SK-N-SH treated with all-trans-retinoic acid at 6 μM for 48 hours (cell line): ENCODE data around the gene TOPBP1.

Experiments
- ATAC-seq: fragments of 200-7000 bp; cut with Tn5 transposase; 3 replicates; pipeline ENCODE4 v1.9.1; 2020; ENCODE audit warnings: mild to moderate bottlenecking, moderate library complexity
- ARNTL ChIP-seq: fragments of 450-650 bp; formaldehyde crosslinking; IDR thresholded peaks from 2 replicates; pipeline ENCODE4 v1.5.0; 2020; ENCODE audit warnings: low read depth, mild to moderate bottlenecking, moderate library complexity, borderline replicate concordance
- BACH2 ChIP-seq: fragments of 250-450 bp; sonication (Bioruptor Pico); IDR thresholded peaks from 2 replicates; pipeline ENCODE4 v1.9.0; 2021; ENCODE audit warnings: mild to moderate bottlenecking, borderline replicate concordance
- CREB5 ChIP-seq: fragments of 250-450 bp; sonication (Bioruptor Pico); IDR thresholded peaks from 2 replicates; pipeline ENCODE4 v1.5.1; 2020; ENCODE audit warnings: low read depth, mild to moderate bottlenecking, moderate library complexity
- CSDC2 ChIP-seq: fragments of 250-450 bp; sonication (Bioruptor Pico); IDR thresholded peaks from 2 replicates; pipeline ENCODE4 v1.5.0; 2020; ENCODE audit warnings: mild to moderate bottlenecking, moderate library complexity
- ESRRG ChIP-seq: fragments of 250-450 bp; sonication (Bioruptor Pico); IDR thresholded peaks from 2 replicates; pipeline ENCODE4 v1.6.1; 2021; ENCODE audit warnings: mild to moderate bottlenecking
- GLIS3 ChIP-seq: fragments of 250-450 bp; sonication (Bioruptor Pico); IDR thresholded peaks from 2 replicates; pipeline ENCODE4 v1.5.0; 2020; ENCODE audit warnings: mild to moderate bottlenecking, moderate library complexity
- ISL1 ChIP-seq: fragments of 250-450 bp; sonication (Bioruptor Pico); IDR thresholded peaks from 2 replicates; pipeline ENCODE4 v2.1.2; 2022; ENCODE audit warnings: mild to moderate bottlenecking, moderate library complexity
- PATZ1 ChIP-seq: fragments of 250-450 bp; sonication (Bioruptor Pico); IDR thresholded peaks from 2 replicates; pipeline ENCODE4 v1.8.0; 2020; ENCODE audit warnings: mild to moderate bottlenecking, moderate library complexity, borderline replicate concordance
- POU6F1 ChIP-seq: fragments of 250-450 bp; sonication (Bioruptor Pico); IDR thresholded peaks from 2 replicates; pipeline ENCODE4 v1.8.0; 2021; ENCODE audit warnings: low read depth, mild to moderate bottlenecking, moderate library complexity, borderline replicate concordance
- RARB ChIP-seq: fragments of 250-450 bp; sonication (Bioruptor Pico); IDR thresholded peaks from 2 replicates; pipeline ENCODE4 v1.8.0; 2021; ENCODE audit warnings: mild to moderate bottlenecking, moderate library complexity
- SNAI2 ChIP-seq: fragments of 250-450 bp; sonication (Bioruptor Pico); IDR thresholded peaks from 2 replicates; pipeline ENCODE4 v1.5.0; 2020; ENCODE audit warnings: mild to moderate bottlenecking, moderate library complexity
- TCF4 ChIP-seq: fragments of 250-450 bp; sonication (Bioruptor Pico); IDR thresholded peaks from 2 replicates; pipeline ENCODE4 v1.8.0; 2021; ENCODE audit warnings: mild to moderate bottlenecking, moderate library complexity, borderline replicate concordance
- TOX ChIP-seq: fragments of 250-450 bp; sonication (Bioruptor Pico); IDR thresholded peaks from 2 replicates; pipeline ENCODE4 v1.8.0; 2021; ENCODE audit warnings: mild to moderate bottlenecking, moderate library complexity, borderline replicate concordance
- TSHZ2 ChIP-seq: fragments of 250-450 bp; sonication (Bioruptor Pico); IDR thresholded peaks from 2 replicates; pipeline ENCODE4 v1.5.0; 2020; ENCODE audit warnings: mild to moderate bottlenecking, moderate library complexity
- ZC3H10 ChIP-seq: fragments of 250-450 bp; sonication (Bioruptor Pico); IDR thresholded peaks from 2 replicates; pipeline ENCODE4 v1.5.1; 2021; ENCODE audit warnings: mild to moderate bottlenecking, moderate library complexity
- ZFP3 ChIP-seq: fragments of 250-450 bp; sonication (Bioruptor Pico); IDR thresholded peaks from 2 replicates; pipeline ENCODE4 v1.5.0; 2020; ENCODE audit warnings: mild to moderate bottlenecking, moderate library complexity
- ZNF70 ChIP-seq: fragments of 450-650 bp; formaldehyde crosslinking; IDR thresholded peaks from 2 replicates; pipeline ENCODE4 v1.5.0; 2020; ENCODE audit warnings: mild to moderate bottlenecking, moderate library complexity
- ZNF8 ChIP-seq: fragments of 450-650 bp; formaldehyde crosslinking; IDR thresholded peaks from 2 replicates; pipeline ENCODE4 v1.5.0; 2020; ENCODE audit warnings: mild to moderate bottlenecking, moderate library complexity

The TOPBP1 gene

GRCh38 chr3:133606902-133607301, 54.8 kb downstream of the TOPBP1 start:
- no peak for TF ChIP-seq CREB5 (CRISPR knock-in tag)
- TF ChIP-seq ZNF8, result no peak
- TF ChIP-seq ZC3H10 (CRISPR knock-in tag), result no peak
- TF ChIP-seq CSDC2 (CRISPR knock-in tag), result no peak
- TF ChIP-seq PATZ1 (CRISPR knock-in tag), result no peak
- no peak for ATAC-seq

GRCh38 chr3:133606342-133606741, 55.4 kb downstream of the TOPBP1 start:
- ATAC-seq, result no peak
- TF ChIP-seq RARB (CRISPR knock-in tag), result no peak
- no peak for TF ChIP-seq ARNTL (CRISPR knock-in tag)
- TF ChIP-seq CREB5 (CRISPR knock-in tag), result no peak
- TF ChIP-seq SNAI2, result no peak
- TF ChIP-seq ZNF8, result no peak
- TF ChIP-seq GLIS3 (CRISPR knock-in tag), result no peak
- no peak for TF ChIP-seq ZNF70 (CRISPR knock-in tag)
- no peak for TF ChIP-seq BACH2 (CRISPR knock-in tag)
- no peak for TF ChIP-seq PATZ1 (CRISPR knock-in tag)
- TF ChIP-seq TSHZ2, result no peak
- no peak for TF ChIP-seq TCF4
- no peak for TF ChIP-seq TOX (CRISPR knock-in tag)
- no peak for TF ChIP-seq ZC3H10 (CRISPR knock-in tag)
- no peak for TF ChIP-seq ESRRG (CRISPR knock-in tag)

- ATAC-seq, result no peak
Observed at GRCh38 chr3:133600572-133601081, 61.1 kb downstream of the TOPBP1 start.

GRCh38 chr3:133599280-133599679, 62.5 kb downstream of the TOPBP1 start:
- ATAC-seq, result no peak
- TF ChIP-seq RARB (CRISPR knock-in tag) (no peak), ISL1 (CRISPR knock-in tag) (no peak), POU6F1 (CRISPR knock-in tag) (no peak), TOX (CRISPR knock-in tag) (no peak), BACH2 (CRISPR knock-in tag) (no peak), ZFP3 (CRISPR knock-in tag) (no peak), ARNTL (CRISPR knock-in tag) (no peak), SNAI2 (no peak)

More at GRCh38 chr3:133600572-133601081, 61.1 kb downstream of the TOPBP1 start:
- no peak for TF ChIP-seq BACH2 (CRISPR knock-in tag)
- no peak for TF ChIP-seq CREB5 (CRISPR knock-in tag)
- TF ChIP-seq, all 23 proteins: peak for 0
